Right lobe of liver (tissue), 6 donors: Measurements from ENCODE around the gene PRM3. TPM values are rescaled to one million over a fixed set of nuclear protein-coding genes. Genes with fewer than 3 reads are reported as not detected.

Experiments used
- ATAC-seq, 4 donors: fragments of 200-7000 bp; cut with Tn5 transposase; one replicate each; pipeline ENCODE4 v1.9.1; 2020; ENCODE audit warnings: mild to moderate bottlenecking in 4 of 4, moderate library complexity in 4 of 4
- DNase-seq, 3 donors: peaks; one replicate each; pipeline ENCODE4 v3.0.0-alpha.2; 2020
- H3K27ac ChIP-seq, 3 donors: fragments of 200-600 bp; one replicate each; pipeline ENCODE4 v1.8.0; 2022
- H3K27me3 ChIP-seq, 2 donors: fragments of 200-600 bp; one replicate each; pipeline ENCODE4 v1.8.0; 2022
- H3K36me3 ChIP-seq, 4 donors: fragments of 200-600 bp; sonication (generic) in 1 of 4; one replicate each; pipeline versions ENCODE4 v1.5.1 to v1.8.0; 2017 to 2022; ENCODE audit warnings: control low read depth in 1 of 4
- H3K4me1 ChIP-seq, 4 donors: fragments of 200-600 bp; sonication (generic) in 1 of 4; one replicate each; pipeline versions ENCODE4 v1.5.1 to v1.8.0; 2017 to 2022; ENCODE audit warnings: control low read depth in 1 of 4
- H3K4me3 ChIP-seq, 3 donors: fragments of 200-600 bp; one replicate each; pipeline ENCODE4 v1.8.0; 2022
- H3K9me3 ChIP-seq, 4 donors: fragments of 200-600 bp; sonication (generic) in 1 of 4; one replicate each; pipeline versions ENCODE4 v1.5.1 to v1.8.0; 2017 to 2022; ENCODE audit warnings: control low read depth in 1 of 4
- POLR2A ChIP-seq: fragments of 450-650 bp; IDR thresholded peaks from one replicate; pipeline ENCODE4 v1.6.1; 2017; ENCODE audit warnings: antibody characterized with exemption, mild to moderate bottlenecking
- WGBS: methylation state at CpG from one replicate; pipeline ENCODE4 v1.1.6; 2018; ENCODE audit warnings: low coverage, low lambda C conversion rate; ENCODE audit not compliant: insufficient coverage; ENCODE audit errors: missing lambda C conversion rate; 5-methylcytosine and 5-hydroxymethylcytosine counted together
- intact Hi-C, 2 donors: fragments of 100-400 bp; cut with DNase I; formaldehyde crosslinking; loops; one replicate each; pipeline versions ENCODE4 v1.11.2 to v1.14.1; 2022
- long read RNA-seq: library from polyadenylated mRNA; unstranded; transcript quantifications from one replicate; pipeline ENCODE4 v2.0.0, GENCODE V29; 2019
- total RNA-seq, 6 experiments: library from RNA; depleted of rRNA in 2 of 6; stranded (reverse); fragments of >200 nt in 2 of 6; fragmentation: NEBNext Ultra II Directional in 3 of 6; extraction: Animal tissue kit (Norgen Biotek cat#: 25700) in 3 of 6; gene quantifications; one replicate each; pipeline versions ENCODE4 v1.1.0 to v1.2.4, GENCODE V29; 2016 to 2023
- TF ChIP-seq, protein P1 (sequence below), 4 donors: fragments of 200-600 bp in 3 of 4; fragments of 450-650 bp in 1 of 4; IDR thresholded peaks; one replicate each; pipeline versions ENCODE4 v1.5.1 to v1.8.0; 2016 to 2022; ENCODE audit warnings: antibody characterized with exemption in 4 of 4, mild to moderate bottlenecking in 2 of 4
- donor health status: DM: no; HTN: yes; CAD: no.
- donor health status: DM: no; HTN: no; CAD: no.
- donor health status: DM: no; HTN: no; CAD: no.
- donor health status: DM: no; HTN: yes; CAD: no.
- donor health status: DM: no; HTN: yes; CAD: no.

The PRM3 gene, protein sequence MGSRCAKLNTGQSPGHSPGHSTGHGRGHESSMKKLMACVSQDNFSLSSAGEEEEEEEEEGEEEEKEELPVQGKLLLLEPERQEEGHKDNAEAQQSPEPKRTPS
- not detected for total RNA-seq
- long read RNA-seq = 0 reads

DNA sequence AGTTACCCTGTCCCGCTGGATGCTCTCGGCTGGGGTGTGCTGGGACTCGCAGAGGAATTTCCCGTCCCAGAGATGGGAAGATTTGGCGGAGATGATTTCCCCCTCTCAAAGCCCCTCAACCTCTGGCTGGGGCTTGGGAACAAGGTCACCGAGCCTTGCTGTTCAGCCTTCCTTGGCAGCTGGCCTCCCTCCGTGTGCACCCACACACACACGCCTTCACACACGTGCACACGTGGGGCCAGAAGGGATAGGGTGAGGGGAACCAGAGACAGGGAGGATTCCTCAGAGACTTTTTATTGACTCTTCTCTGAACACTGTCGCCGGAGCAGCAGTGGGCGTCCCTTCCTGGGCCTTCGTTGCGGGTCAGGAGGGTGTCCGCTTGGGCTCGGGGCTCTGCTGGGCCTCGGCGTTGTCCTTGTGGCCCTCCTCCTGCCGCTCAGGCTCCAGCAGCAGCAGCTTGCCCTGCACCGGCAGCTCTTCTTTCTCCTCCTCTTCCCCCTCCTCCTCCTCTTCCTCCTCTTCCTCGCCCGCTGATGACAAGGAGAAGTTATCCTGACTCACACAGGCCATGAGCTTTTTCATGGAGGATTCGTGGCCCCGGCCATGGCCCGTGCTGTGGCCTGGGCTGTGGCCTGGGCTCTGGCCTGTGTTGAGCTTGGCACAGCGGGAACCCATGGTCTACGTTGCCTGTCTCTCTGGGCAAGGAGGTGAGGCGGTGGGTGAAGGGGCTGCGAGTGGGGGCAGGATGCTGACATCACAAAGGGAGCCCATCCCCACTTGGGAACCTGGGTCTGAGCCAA is at the start of gene PRM3:
Gene PRM3, minus strand, starts transcription at position 709 of the 800 bp plus-strand sequence. Its CDS starts 34 bp downstream, at position 675.
- no peaks in the 10 kb centered on the region for H3K9me3 ChIP-seq
- intact Hi-C loops = no loop called here
- no peaks in the 10 kb centered on the region for H3K4me1 ChIP-seq
- H3K4me3 ChIP-seq = no peak within 1 kb of the TSS
- no peak within 1 kb of the TSS for H3K27ac ChIP-seq
- ATAC-seq = no peak
- 77% methylated on average over 16 of the region's 30 CpGs for WGBS
- H3K36me3 ChIP-seq = no peaks in the 10 kb centered on the region
- TF ChIP-seq, protein P1, sequence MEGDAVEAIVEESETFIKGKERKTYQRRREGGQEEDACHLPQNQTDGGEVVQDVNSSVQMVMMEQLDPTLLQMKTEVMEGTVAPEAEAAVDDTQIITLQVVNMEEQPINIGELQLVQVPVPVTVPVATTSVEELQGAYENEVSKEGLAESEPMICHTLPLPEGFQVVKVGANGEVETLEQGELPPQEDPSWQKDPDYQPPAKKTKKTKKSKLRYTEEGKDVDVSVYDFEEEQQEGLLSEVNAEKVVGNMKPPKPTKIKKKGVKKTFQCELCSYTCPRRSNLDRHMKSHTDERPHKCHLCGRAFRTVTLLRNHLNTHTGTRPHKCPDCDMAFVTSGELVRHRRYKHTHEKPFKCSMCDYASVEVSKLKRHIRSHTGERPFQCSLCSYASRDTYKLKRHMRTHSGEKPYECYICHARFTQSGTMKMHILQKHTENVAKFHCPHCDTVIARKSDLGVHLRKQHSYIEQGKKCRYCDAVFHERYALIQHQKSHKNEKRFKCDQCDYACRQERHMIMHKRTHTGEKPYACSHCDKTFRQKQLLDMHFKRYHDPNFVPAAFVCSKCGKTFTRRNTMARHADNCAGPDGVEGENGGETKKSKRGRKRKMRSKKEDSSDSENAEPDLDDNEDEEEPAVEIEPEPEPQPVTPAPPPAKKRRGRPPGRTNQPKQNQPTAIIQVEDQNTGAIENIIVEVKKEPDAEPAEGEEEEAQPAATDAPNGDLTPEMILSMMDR (IDR thresholded peaks at IDR 0.05) = no peak
- no peak for TF ChIP-seq POLR2A
- DNase-seq = no peak
- no peaks in the 10 kb centered on the region for H3K27me3 ChIP-seq

DNA sequence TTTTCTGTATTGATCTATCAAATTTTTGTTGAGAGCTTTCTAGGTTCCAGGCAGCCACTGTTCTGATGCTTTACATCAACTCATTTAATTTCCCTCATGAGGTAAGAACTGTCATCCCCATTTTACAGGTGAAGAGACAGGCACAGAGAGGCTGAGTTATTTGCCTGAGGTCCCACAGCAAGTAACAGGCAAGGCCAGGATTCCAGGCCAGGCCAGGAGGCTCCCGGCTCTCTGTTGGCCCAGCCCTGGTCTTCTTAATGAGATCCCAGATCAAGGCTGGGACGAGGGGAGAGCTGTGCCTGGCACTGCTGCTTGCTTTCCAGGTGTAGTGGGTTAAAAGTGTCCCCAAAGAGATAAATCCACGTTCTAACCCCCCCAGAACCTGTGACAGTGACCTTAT is 49.4 kb upstream of the PRM3 start:
- 67% methylated on average over 3 of the region's 3 CpGs for WGBS
- no peaks in the 10 kb centered on the region for H3K27me3 ChIP-seq
- ATAC-seq = no peak
- DNase-seq = no peak
- intact Hi-C loops = no loop called here
- no peaks in the 10 kb centered on the region for H3K9me3 ChIP-seq
- no peak overlapping the region for H3K27ac ChIP-seq
- H3K36me3 ChIP-seq = no peaks in the 10 kb centered on the region
- TF ChIP-seq, protein P1 (IDR thresholded peaks at IDR 0.05) = no peak
- TF ChIP-seq POLR2A = no peak
- H3K4me3 ChIP-seq = no peak overlapping the region
- H3K4me1 ChIP-seq = no peaks in the 10 kb centered on the region

DNA sequence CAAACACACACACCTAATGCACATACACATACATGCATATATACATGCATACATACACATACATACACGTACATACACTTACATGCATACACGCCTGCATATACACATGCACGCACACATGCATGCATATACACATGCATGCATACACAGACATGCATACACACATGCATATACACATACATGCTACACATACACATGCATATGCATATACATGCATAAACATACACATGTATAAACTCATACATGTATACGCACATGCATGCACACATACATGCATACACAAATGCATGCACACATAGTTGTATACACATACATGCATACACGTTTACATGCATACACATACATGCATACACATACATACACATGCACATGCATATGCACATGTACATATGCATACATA is 48.2 kb upstream of the PRM3 start:
- DNase-seq (no peak), ATAC-seq (no peak)
- no peaks in the 10 kb centered on the region for H3K36me3 ChIP-seq
- H3K27me3 ChIP-seq = no peaks in the 10 kb centered on the region
- H3K4me1 ChIP-seq = no peaks in the 10 kb centered on the region
- intact Hi-C loops = no loop called here
- no peak overlapping the region for H3K4me3 ChIP-seq
- 33% methylated on average over 3 of the region's 5 CpGs for WGBS
- H3K27ac ChIP-seq = no peak overlapping the region
- no peaks in the 10 kb centered on the region for H3K9me3 ChIP-seq
- TF ChIP-seq, protein P1 (IDR thresholded peaks at IDR 0.05) = no peak
- no peak for TF ChIP-seq POLR2A

DNA sequence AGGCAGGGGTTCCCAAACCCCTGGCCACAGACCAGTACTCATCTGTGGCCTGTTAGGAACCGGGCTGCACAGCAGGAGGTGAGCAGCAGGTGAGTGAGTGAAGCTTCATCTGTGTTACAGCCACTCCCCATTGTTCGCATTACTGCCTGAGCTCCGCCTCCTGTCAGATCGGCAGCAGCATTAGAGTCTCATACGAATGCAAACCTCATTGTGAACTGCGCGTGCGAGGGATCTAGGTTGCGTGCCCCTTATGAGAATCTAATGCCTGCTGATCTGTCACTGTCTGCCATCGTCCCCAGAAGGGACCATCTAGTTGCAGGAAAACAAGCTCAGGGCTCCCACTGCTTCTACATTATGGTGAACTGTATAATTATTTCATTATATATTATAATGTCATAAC is 46.7 kb upstream of the PRM3 start:
- TF ChIP-seq POLR2A = no peak
- TF ChIP-seq, protein P1 (IDR thresholded peaks at IDR 0.05) = no peak
- intact Hi-C loops = no loop called here
- no peak overlapping the region for H3K27ac ChIP-seq
- WGBS = no CpG with 5 or more reads among the region's 10 CpGs
- H3K4me1 ChIP-seq = no peaks in the 10 kb centered on the region
- H3K4me3 ChIP-seq = no peak overlapping the region
- H3K27me3 ChIP-seq = no peaks in the 10 kb centered on the region
- no peak for ATAC-seq
- no peaks in the 10 kb centered on the region for H3K36me3 ChIP-seq
- DNase-seq = no peak
- H3K9me3 ChIP-seq = no peaks in the 10 kb centered on the region
